GM12801 (cell line): Measurements from ENCODE around the gene TBX2.

Experiments used
- CTCF ChIP-seq: IDR thresholded peaks from one replicate; pipeline ENCODE4 v1.5.1; 2011; ENCODE audit warnings: control low read depth; ENCODE audit not compliant: insufficient read length; ENCODE audit errors: extremely low read depth

Gene TBX2

GRCh38 chr17:61451538-61452300 is 52.1 kb downstream of the TBX2 start:
- no peak for TF ChIP-seq CTCF

GRCh38 chr17:61452301-61453290 is 53.0 kb downstream of the TBX2 start, which contains the start of gene TBX4:
TSS of gene TBX4 (plus strand) at chr17:61452422. CDS start at chr17:61456491, 4,069 bp downstream.
- TF ChIP-seq CTCF = no peak

- TF ChIP-seq CTCF = no peak
Measured at GRCh38 chr17:61453566-61454380, 54.1 kb downstream of the TBX2 start.

- TF ChIP-seq CTCF = no peak
Measured at GRCh38 chr17:61454381-61455323, 55.0 kb downstream of the TBX2 start.

GRCh38 chr17:61455324-61456060 is 55.8 kb downstream of the TBX2 start:
- no peak for TF ChIP-seq CTCF

GRCh38 chr17:61456061-61456681 is 56.5 kb downstream of the TBX2 start:
- TF ChIP-seq CTCF = no peak
